Activated T-cell treated with anti-CD3 and anti-CD28 coated beads, Interleukin-2, amount 50 U/mL, for 4 hours (primary cell): ENCODE results near the gene NIPSNAP3A. TPM values are rescaled to one million over a fixed set of nuclear protein-coding genes. Genes with fewer than 3 reads are reported as not detected.

ENCODE experiments used
- ATAC-seq, 2 donors: fragments of 200-7000 bp; cut with Tn5 transposase; one replicate each; pipeline ENCODE4 v1.10.0; 2021
- DNase-seq: peaks from one replicate; pipeline ENCODE4 v3.0.0-alpha.2; 2020
- H3K27me3 Mint-ChIP-seq: one replicate; pipeline ENCODE4 v1.8.0; 2021; ENCODE audit warnings: low read depth, mixed read lengths
- H3K36me3 Mint-ChIP-seq: one replicate; pipeline ENCODE4 v1.8.0; 2022; ENCODE audit warnings: mixed read lengths; ENCODE audit not compliant: insufficient read depth
- H3K4me1 Mint-ChIP-seq: one replicate; pipeline ENCODE4 v1.8.0; 2021; ENCODE audit warnings: low read depth, mixed read lengths
- H3K4me3 Mint-ChIP-seq: one replicate; pipeline ENCODE4 v1.8.0; 2021; ENCODE audit warnings: mild to moderate bottlenecking, moderate library complexity, mixed read lengths
- H3K9me3 Mint-ChIP-seq: one replicate; pipeline ENCODE4 v1.8.0; 2021; ENCODE audit warnings: mixed read lengths
- total RNA-seq, 3 donors: library from RNA; stranded (reverse); gene quantifications; one replicate each; pipeline ENCODE4 v1.2.1, GENCODE V29; 2021

Gene NIPSNAP3A
- total RNA-seq, 3 donors from 2014 or later, result 3.4 to 4.1 (median 3.7) TPM

DNA sequence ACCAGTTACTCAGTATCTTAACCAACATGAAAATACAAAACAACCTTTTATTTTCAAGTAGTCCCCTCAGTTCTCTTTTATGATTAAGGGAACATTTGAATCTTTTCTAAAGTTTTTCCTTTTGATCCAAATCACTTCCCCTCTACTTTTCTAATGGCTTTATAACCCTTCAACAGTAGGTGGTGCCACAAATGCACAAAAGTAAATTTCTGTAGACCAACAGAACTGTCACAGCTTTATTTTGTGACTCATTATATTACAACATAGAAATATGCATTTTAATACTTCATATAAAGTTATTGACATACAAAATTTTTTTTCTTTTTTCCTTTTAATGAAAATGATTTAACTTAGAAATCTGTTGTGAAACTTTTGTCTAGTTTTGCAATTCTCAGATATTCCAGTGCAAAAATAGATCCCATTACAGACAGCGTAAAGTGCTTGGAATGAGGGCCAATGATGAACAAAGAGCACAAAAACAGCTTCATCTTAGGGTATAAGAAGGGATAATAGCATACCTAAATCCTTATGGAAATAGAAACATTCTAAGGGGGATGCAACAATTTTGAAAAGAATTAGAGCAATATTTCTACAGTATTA is 33.4 kb downstream of the NIPSNAP3A start:
- ATAC-seq (no peak), DNase-seq (no peak)
- Mint-ChIP-seq H3K4me1 (no peaks in the 10 kb centered on the region), H3K27me3 (no peaks in the 10 kb centered on the region), H3K9me3 (no peaks in the 10 kb centered on the region), H3K4me3 (no peak overlapping the region), H3K36me3 (peaks cover 6% of the 10 kb centered on the region)

GRCh38 chr9:104783588-104783987 is 36.1 kb downstream of the NIPSNAP3A start:
- Mint-ChIP-seq H3K27me3 (no peaks in the 10 kb centered on the region), H3K9me3 (no peaks in the 10 kb centered on the region), H3K4me3 (no peak overlapping the region), H3K4me1 (no peaks in the 10 kb centered on the region), H3K36me3 (peaks cover 14% of the 10 kb centered on the region)
- no peak for DNase-seq
- ATAC-seq, result no peak

DNA sequence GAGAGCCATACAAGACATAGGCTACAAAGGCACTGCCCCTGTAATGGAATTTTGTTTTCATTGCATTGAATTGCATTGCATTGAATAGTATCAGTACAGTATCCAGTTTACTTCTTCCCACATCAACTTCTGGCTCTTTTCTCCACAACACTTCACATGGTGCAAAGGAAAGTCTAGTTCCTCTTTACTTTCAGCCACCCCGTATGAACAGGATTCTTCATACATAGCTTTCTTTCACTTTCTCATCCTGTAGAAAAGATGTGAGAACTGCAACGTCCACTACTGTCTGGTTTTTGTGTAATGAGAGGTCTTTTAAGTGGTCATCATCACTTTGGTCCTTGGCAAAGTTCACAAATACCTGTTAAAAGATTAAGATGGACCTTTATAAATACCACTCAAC is 36.6 kb downstream of the NIPSNAP3A start:
- Mint-ChIP-seq H3K4me3 (no peak overlapping the region), H3K36me3 (peaks cover 14% of the 10 kb centered on the region), H3K9me3 (no peaks in the 10 kb centered on the region), H3K4me1 (no peaks in the 10 kb centered on the region), H3K27me3 (no peaks in the 10 kb centered on the region)
- ATAC-seq (no peak), DNase-seq (no peak)

DNA sequence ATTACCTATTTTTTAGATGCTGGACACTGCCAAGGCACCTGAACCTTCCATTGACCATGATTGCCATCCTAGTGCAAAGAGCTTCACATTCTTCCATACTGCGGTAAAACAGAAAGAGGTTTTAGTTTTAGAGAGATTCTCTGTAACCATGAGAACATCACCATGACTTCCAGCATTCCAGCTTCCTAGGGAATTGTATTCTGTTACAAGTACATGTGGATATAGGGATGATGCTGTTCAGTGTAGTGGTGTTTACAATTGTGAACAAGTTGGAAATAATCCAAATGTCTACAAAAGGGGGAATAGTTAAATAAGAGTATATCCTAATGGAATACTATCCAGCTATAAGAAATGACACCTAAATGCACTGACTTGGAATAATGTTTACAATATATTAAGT is 38.8 kb downstream of the NIPSNAP3A start:
- Mint-ChIP-seq H3K9me3 (no peaks in the 10 kb centered on the region), H3K4me3 (no peak overlapping the region), H3K36me3 (peaks cover 14% of the 10 kb centered on the region), H3K4me1 (no peaks in the 10 kb centered on the region), H3K27me3 (no peaks in the 10 kb centered on the region)
- ATAC-seq (no peak), DNase-seq (no peak)

DNA sequence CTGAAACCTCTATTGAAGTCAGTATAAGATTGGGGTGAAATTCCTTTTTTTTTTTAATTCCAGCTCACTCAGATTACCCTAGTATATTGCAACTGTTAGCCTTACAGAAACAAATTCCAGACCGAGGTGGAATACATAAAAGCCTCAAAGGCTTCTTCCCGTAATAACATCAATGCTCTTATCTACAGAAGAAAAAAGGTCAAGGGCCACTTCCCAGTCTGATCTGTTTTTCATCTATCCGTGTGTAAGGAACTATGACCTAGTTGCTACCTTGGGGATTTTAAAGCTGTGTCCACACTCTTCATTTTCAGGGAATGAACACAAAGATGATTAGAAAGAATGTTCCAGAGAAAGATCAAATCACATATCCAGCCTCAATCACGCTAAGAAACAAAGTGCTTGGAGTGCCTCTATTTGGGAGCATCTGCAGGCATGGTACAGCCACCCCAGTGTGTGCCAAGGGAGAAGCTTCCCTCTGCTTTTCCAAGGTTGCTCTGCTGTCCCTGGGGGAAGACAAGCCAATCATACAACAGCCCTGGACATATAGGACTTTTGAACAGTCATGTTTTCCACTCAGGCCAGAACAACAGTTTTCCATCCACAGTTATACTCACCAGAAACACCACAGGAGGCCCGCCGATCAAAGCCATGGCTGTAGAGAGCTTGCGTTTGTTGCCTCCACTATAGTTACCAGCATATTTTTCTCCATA is 40.0 kb downstream of the NIPSNAP3A start:
- no peak overlapping the region for H3K4me3 Mint-ChIP-seq
- peaks cover 14% of the 10 kb centered on the region for H3K36me3 Mint-ChIP-seq
- no peaks in the 10 kb centered on the region for H3K9me3 Mint-ChIP-seq
- ATAC-seq (no peak), DNase-seq (no peak)
- no peaks in the 10 kb centered on the region for H3K27me3 Mint-ChIP-seq
- no peaks in the 10 kb centered on the region for H3K4me1 Mint-ChIP-seq

GRCh38 chr9:104788251-104788650 is 40.8 kb downstream of the NIPSNAP3A start:
- H3K4me3 Mint-ChIP-seq, result no peak overlapping the region
- H3K4me1 Mint-ChIP-seq, result no peaks in the 10 kb centered on the region
- H3K9me3 Mint-ChIP-seq, result no peaks in the 10 kb centered on the region
- H3K36me3 Mint-ChIP-seq, result peaks cover 20% of the 10 kb centered on the region
- no peak for DNase-seq
- no peak for ATAC-seq
- no peaks in the 10 kb centered on the region for H3K27me3 Mint-ChIP-seq

GRCh38 chr9:104794070-104794469 is 46.6 kb downstream of the NIPSNAP3A start:
- H3K9me3 Mint-ChIP-seq, result no peaks in the 10 kb centered on the region
- DNase-seq (no peak), ATAC-seq (peak in 1 of 2 donors; percentile 43)
- peaks cover 37% of the 10 kb centered on the region for H3K36me3 Mint-ChIP-seq
- H3K4me1 Mint-ChIP-seq, result no peaks in the 10 kb centered on the region
- H3K27me3 Mint-ChIP-seq, result no peaks in the 10 kb centered on the region
- H3K4me3 Mint-ChIP-seq, result no peak overlapping the region

- DNase-seq (no peak), ATAC-seq (no peak)
- peaks cover 38% of the 10 kb centered on the region for H3K36me3 Mint-ChIP-seq
- no peaks in the 10 kb centered on the region for H3K4me1 Mint-ChIP-seq
- no peaks in the 10 kb centered on the region for H3K27me3 Mint-ChIP-seq
- no peaks in the 10 kb centered on the region for H3K9me3 Mint-ChIP-seq
- H3K4me3 Mint-ChIP-seq, result no peak overlapping the region
Observed at GRCh38 chr9:104795082-104795481, 47.6 kb downstream of the NIPSNAP3A start.

DNA sequence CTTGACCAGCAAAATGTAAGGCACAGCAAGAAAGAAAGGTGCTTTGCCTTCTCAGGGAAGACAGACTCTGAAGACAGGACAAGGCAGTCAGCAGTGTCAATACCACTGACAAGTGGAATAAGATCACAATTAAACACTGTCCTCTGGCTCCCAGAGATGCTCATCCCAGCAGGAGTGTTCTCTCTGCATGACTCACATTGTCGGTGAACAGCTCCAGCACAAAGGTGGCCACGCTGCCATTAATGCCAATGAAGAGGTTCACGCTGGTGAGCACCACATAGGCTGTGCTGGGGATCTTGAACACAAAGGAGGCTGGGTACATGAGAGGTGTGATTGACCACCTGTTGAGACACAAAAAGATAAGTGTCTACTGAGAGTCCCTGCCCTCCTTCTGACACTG is 48.4 kb downstream of the NIPSNAP3A start:
- no peaks in the 10 kb centered on the region for H3K9me3 Mint-ChIP-seq
- no peaks in the 10 kb centered on the region for H3K4me1 Mint-ChIP-seq
- no peaks in the 10 kb centered on the region for H3K27me3 Mint-ChIP-seq
- DNase-seq (no peak), ATAC-seq (no peak)
- H3K36me3 Mint-ChIP-seq, result peaks cover 38% of the 10 kb centered on the region
- no peak overlapping the region for H3K4me3 Mint-ChIP-seq

- Mint-ChIP-seq H3K27me3 (no peaks in the 10 kb centered on the region), H3K36me3 (peaks cover 35% of the 10 kb centered on the region), H3K4me1 (no peaks in the 10 kb centered on the region), H3K9me3 (no peaks in the 10 kb centered on the region), H3K4me3 (no peak overlapping the region)
- DNase-seq, result no peak
- ATAC-seq, result no peak
Observed at GRCh38 chr9:104798209-104798995, 50.9 kb downstream of the NIPSNAP3A start.

DNA sequence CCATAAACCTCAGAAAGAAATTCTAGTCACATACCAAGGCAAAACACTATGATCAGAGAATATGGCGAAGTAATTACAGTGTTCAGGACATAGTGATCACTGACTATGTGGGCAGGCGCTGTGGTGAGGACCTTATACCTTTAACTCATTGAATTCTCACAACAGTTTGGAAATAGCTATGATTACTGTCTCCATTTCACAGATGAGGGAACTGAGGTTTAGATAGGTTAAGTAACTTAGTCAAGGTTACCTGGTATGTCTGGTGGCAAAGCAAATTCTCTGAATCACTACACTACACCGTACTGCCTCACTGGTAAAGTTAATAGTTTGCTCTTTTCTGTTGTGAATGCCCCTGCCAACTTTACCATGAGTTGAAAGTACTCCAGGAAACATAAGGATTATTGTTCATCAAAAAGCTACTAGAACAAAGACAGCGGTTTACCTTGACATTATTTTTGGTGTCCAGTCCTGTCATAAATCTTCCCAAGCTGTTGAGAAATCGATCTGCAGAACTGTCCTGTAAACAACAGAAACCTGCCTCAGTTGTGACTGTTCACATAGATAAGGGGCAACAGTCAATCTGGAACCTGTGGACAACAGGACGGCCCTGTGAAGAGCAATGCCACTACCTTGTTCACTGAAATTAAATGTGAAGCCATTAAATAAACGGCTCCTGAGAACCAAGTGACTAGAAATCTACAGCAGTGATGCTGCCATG is 52.7 kb downstream of the NIPSNAP3A start:
- Mint-ChIP-seq H3K4me1 (no peaks in the 10 kb centered on the region), H3K9me3 (no peaks in the 10 kb centered on the region), H3K4me3 (no peak overlapping the region), H3K27me3 (no peaks in the 10 kb centered on the region), H3K36me3 (peaks cover 26% of the 10 kb centered on the region)
- ATAC-seq (no peak), DNase-seq (no peak)

DNA sequence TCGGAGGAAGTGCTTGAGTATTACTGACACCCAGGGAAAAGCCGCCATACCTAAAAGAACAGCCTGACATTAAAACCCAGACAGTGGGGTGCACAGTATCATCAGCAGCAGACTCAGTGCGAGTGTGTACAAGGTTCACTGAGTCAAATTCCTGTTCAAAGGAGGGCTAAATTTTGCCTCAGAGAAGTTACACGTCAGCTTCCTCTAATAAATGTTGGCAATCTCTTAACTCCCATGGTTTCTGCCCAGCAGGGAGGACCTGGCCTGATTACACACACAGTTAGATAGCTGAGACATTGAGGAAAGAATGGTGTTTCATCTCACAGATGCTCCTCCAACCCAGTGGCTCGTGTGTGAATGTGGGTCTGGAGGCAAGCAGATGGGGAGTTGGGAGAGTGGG is 54.6 kb downstream of the NIPSNAP3A start:
- Mint-ChIP-seq H3K36me3 (peaks cover 21% of the 10 kb centered on the region), H3K4me1 (no peaks in the 10 kb centered on the region), H3K4me3 (no peak overlapping the region), H3K9me3 (no peaks in the 10 kb centered on the region), H3K27me3 (no peaks in the 10 kb centered on the region)
- DNase-seq (no peak), ATAC-seq (no peak)

DNA sequence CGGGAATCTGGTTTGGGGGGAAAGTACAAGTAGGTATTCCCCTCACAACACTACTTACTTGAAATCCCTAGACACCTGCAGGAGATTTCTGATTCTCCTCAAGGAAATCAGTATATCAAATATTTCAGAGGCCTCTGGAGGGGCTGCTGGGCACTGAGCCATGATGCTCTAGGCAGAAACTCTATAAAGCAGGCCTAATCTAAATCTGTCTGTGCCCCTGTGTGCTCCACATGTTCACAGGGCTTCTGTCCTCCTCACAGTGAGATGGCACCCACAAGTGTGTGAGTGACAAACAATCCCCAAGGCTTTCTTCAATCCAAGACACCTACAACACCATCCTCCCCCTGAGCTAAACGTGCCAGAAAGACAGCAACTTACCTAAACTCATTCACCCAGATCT is 55.4 kb downstream of the NIPSNAP3A start:
- ATAC-seq, result no peak
- no peaks in the 10 kb centered on the region for H3K27me3 Mint-ChIP-seq

DNA sequence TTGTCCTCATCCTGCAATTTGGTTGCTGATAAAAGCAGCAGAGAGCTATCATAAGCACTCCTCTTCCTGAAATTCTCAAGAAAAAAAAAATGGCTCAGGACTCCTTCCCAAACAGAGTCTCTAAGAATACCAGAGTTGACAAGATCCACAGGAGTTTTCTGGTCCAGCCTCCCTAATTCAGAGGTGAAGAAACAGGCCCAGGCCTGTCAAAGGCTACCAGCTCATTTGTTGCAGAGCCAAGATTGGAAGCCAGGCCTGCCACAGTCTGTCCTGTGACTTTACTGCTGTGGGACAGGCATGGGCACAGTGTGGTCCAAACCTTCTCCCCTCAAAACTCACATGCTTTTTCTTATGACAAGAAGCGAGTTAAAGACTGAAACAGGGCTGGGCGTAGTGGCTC is 58.0 kb downstream of the NIPSNAP3A start:
- DNase-seq (no peak), ATAC-seq (no peak)
- Mint-ChIP-seq H3K4me3 (no peak overlapping the region), H3K4me1 (no peaks in the 10 kb centered on the region), H3K36me3 (peaks cover 16% of the 10 kb centered on the region), H3K9me3 (no peaks in the 10 kb centered on the region), H3K27me3 (no peaks in the 10 kb centered on the region)

More for the DNA sequence above, 55.4 kb downstream of the NIPSNAP3A start:
- peaks cover 14% of the 10 kb centered on the region for H3K36me3 Mint-ChIP-seq
- no peaks in the 10 kb centered on the region for H3K4me1 Mint-ChIP-seq
- no peak for DNase-seq
- H3K9me3 Mint-ChIP-seq, result no peaks in the 10 kb centered on the region
- no peak overlapping the region for H3K4me3 Mint-ChIP-seq
